ENCODE data around the gene MRPS11.
"Not testable (repeated sequence)": the region's sequence is repeated elsewhere in the genome, so short reads cannot be mapped to it uniquely, and the experiment has no call there.

MRPS11 gene

GRCh38 chr15:88467073-88467934 is at the start of gene MRPS11, which contains the start of gene MRPL46:
TSS of gene MRPS11 (plus strand) at chr15:88467708. CDS start at chr15:88467718, 10 bp downstream.
TSS of gene MRPL46 (minus strand) at chr15:88467388. CDS start at chr15:88467377, 11 bp downstream.
- DNase-seq (ENCODE audit: low read depth): peak; percentile 78

GRCh38 chr15:88419830-88420229 is 47.7 kb upstream of the MRPS11 start:
- no peak for DNase-seq (ENCODE audit: low read depth)

GRCh38 chr15:88423331-88423730 is 44.2 kb upstream of the MRPS11 start:
- no peak for DNase-seq (ENCODE audit: low read depth)

- no peak for DNase-seq (ENCODE audit: low read depth)
Observed at GRCh38 chr15:88426304-88426703, 41.2 kb upstream of the MRPS11 start.

- DNase-seq (ENCODE audit: low read depth): no peak
Observed at GRCh38 chr15:88428053-88428452, 39.5 kb upstream of the MRPS11 start.

GRCh38 chr15:88428805-88429605 is 38.5 kb upstream of the MRPS11 start:
- DNase-seq (ENCODE audit: low read depth): no peak

GRCh38 chr15:88430051-88430450 is 37.5 kb upstream of the MRPS11 start:
- no peak for DNase-seq (ENCODE audit: low read depth)

GRCh38 chr15:88431441-88431840 is 36.1 kb upstream of the MRPS11 start:
- no peak for DNase-seq (ENCODE audit: low read depth)

GRCh38 chr15:88433046-88433685 is 34.3 kb upstream of the MRPS11 start:
- DNase-seq (ENCODE audit: low read depth): no peak

- DNase-seq (ENCODE audit: low read depth): not testable (repeated sequence)
Observed at GRCh38 chr15:88434106-88434505, 33.4 kb upstream of the MRPS11 start.

- DNase-seq (ENCODE audit: low read depth): no peak
Observed at GRCh38 chr15:88438181-88438580, 29.3 kb upstream of the MRPS11 start.

GRCh38 chr15:88440021-88440420 is 27.5 kb upstream of the MRPS11 start:
- DNase-seq (ENCODE audit: low read depth): no peak

- DNase-seq (ENCODE audit: low read depth): no peak
Observed at GRCh38 chr15:88441076-88441730, 26.3 kb upstream of the MRPS11 start.

GRCh38 chr15:88447206-88447605 is 20.3 kb upstream of the MRPS11 start:
- no peak for DNase-seq (ENCODE audit: low read depth)

GRCh38 chr15:88447741-88448140 is 19.8 kb upstream of the MRPS11 start:
- DNase-seq (ENCODE audit: low read depth): no peak

- no peak for DNase-seq (ENCODE audit: low read depth)
Observed at GRCh38 chr15:88448991-88449461, 18.5 kb upstream of the MRPS11 start.

GRCh38 chr15:88449581-88449980 is 17.9 kb upstream of the MRPS11 start:
- no peak for DNase-seq (ENCODE audit: low read depth)

GRCh38 chr15:88450125-88450798 is 17.2 kb upstream of the MRPS11 start:
- DNase-seq (ENCODE audit: low read depth): peak; percentile 17

- no peak for DNase-seq (ENCODE audit: low read depth)
Observed at GRCh38 chr15:88453651-88454050, 13.9 kb upstream of the MRPS11 start.

GRCh38 chr15:88454236-88454635 is 13.3 kb upstream of the MRPS11 start:
- no peak for DNase-seq (ENCODE audit: low read depth)

Measured in activated T-helper 1 cell treated with Interleukin-2 at 50 U/mL for 16 hours (primary cell).